Measurements from ENCODE around the gene SPIB. TPM values are rescaled to one million over a fixed set of nuclear protein-coding genes. Genes with fewer than 3 reads are reported as not detected.
A peak's percentile ranks its signal among the peaks of the same experiment; 100 is the strongest.

The SPIB gene
- total RNA-seq, 6 donors from 2014 or later: 0.13 to 2.1 (median 0.56) TPM; not detected in 2

- Histone ChIP-seq H3K9me3 (no peaks in the 10 kb centered on the region), H3K36me3 (no peaks in the 10 kb centered on the region), H3K27ac (peak within 1 kb of the TSS; percentile 78 to 90 (median 85)), H3K4me3 (peak within 1 kb of the TSS; percentile 48 to 79 (median 66)), H3K27me3 (peaks cover 0 to 4% (median 0%) of the 10 kb centered on the region in 4 donors), H3K4me1 (peaks cover 9 to 32% (median 24%) of the 10 kb centered on the region in 4 donors)
- TF ChIP-seq POLR2A (IDR thresholded peaks at IDR 0.05) (no peak), EP300 (IDR thresholded peaks at IDR 0.05) (no peak), POLR2AphosphoS5 (IDR thresholded peaks at IDR 0.05) (no peak), CTCF (IDR thresholded peaks at IDR 0.05) (no peak)
- WGBS, 2 donors: 1 to 4% methylated on average over 11 to 40 of the region's 40 CpGs
- DNase-seq (no peak), ATAC-seq (ENCODE audit: low FRiP score in 2 of 2) (peak in 1 of 2 donors; percentile 6)
These were observed 13.7 kb downstream of the SPIB start, which contains the start of gene MYBPC2 for GRCh38 chr19:50432221-50433028. Gene MYBPC2, plus strand, starts transcription at chr19:50432892. Its CDS starts 62 bp downstream, at chr19:50432954.

GRCh38 chr19:50433201-50434180, 14.8 kb downstream of the SPIB start:
- H3K36me3 ChIP-seq: no peaks in the 10 kb centered on the region
- no peaks in the 10 kb centered on the region for H3K9me3 ChIP-seq
- no peak for ATAC-seq (ENCODE audit: low FRiP score in 2 of 2)

GRCh38 chr19:50434525-50434924, 15.8 kb downstream of the SPIB start:
- Histone ChIP-seq H3K27ac (no peak overlapping the region), H3K36me3 (no peaks in the 10 kb centered on the region), H3K9me3 (no peaks in the 10 kb centered on the region), H3K4me1 (peaks cover 9 to 20% (median 19%) of the 10 kb centered on the region in 4 donors), H3K27me3 (peaks cover 0 to 4% (median 0%) of the 10 kb centered on the region in 4 donors), H3K4me3 (no peak overlapping the region)
- DNase-seq (no peak), ATAC-seq (ENCODE audit: low FRiP score in 2 of 2) (no peak)
- 59 to 63% methylated on average over 6 to 12 of the region's 12 CpGs for WGBS, 2 donors
- TF ChIP-seq POLR2AphosphoS5 (IDR thresholded peaks at IDR 0.05) (no peak), CTCF (IDR thresholded peaks at IDR 0.05) (no peak)

More at GRCh38 chr19:50433201-50434180, 14.8 kb downstream of the SPIB start:
- WGBS, 2 donors: 81 to 84% methylated on average over 14 to 19 of the region's 19 CpGs
- H3K4me3 ChIP-seq: no peak overlapping the region
- H3K27me3 ChIP-seq: peaks cover 0 to 4% (median 0%) of the 10 kb centered on the region in 4 donors
- TF ChIP-seq POLR2A (IDR thresholded peaks at IDR 0.05): no peak
- TF ChIP-seq EP300 (IDR thresholded peaks at IDR 0.05): no peak
- no peak for TF ChIP-seq POLR2AphosphoS5 (IDR thresholded peaks at IDR 0.05)
- TF ChIP-seq CTCF (IDR thresholded peaks at IDR 0.05): no peak
- H3K4me1 ChIP-seq: peaks cover 9 to 23% (median 19%) of the 10 kb centered on the region in 4 donors
- DNase-seq: no peak
- no peak overlapping the region for H3K27ac ChIP-seq

- H3K9me3 ChIP-seq: no peaks in the 10 kb centered on the region
- DNase-seq (no peak), ATAC-seq (ENCODE audit: low FRiP score in 2 of 2) (no peak)
- TF ChIP-seq EP300 (IDR thresholded peaks at IDR 0.05) (no peak), CTCF (IDR thresholded peaks at IDR 0.05) (no peak), POLR2A (IDR thresholded peaks at IDR 0.05) (no peak), POLR2AphosphoS5 (IDR thresholded peaks at IDR 0.05) (no peak)
- H3K4me3 ChIP-seq: no peak overlapping the region
- peaks cover 9 to 20% (median 19%) of the 10 kb centered on the region in 4 donors for H3K4me1 ChIP-seq
- H3K36me3 ChIP-seq: no peaks in the 10 kb centered on the region
- H3K27me3 ChIP-seq: peaks cover 0 to 4% (median 0%) of the 10 kb centered on the region in 4 donors
- WGBS, 2 donors: 76 to 85% methylated on average over 8 to 17 of the region's 17 CpGs
- no peak overlapping the region for H3K27ac ChIP-seq
These were observed 16.5 kb downstream of the SPIB start for GRCh38 chr19:50435221-50435620.
